ENCODE data around the gene MGAT4A. TPM values are rescaled to one million over a fixed set of nuclear protein-coding genes. Genes with fewer than 3 reads are reported as not detected.

MGAT4A gene
- 10 to 100 TPM in 2 of 3 donors, 1 to 10 TPM in 1; 8.5 to 16.6 (median 12.7) TPM for polyA plus RNA-seq

GRCh38 chr2:98731041-98731893 is at the start of gene MGAT4A:
Gene MGAT4A, minus strand, starts transcription at chr2:98731132. Its CDS starts 4,800 bp downstream, at chr2:98726332.
- H3K27ac ChIP-seq (ENCODE audit: low read depth, low read length), result no peak within 1 kb of the TSS
- 1% methylated on average over 63 to 104 of the region's 110 CpGs for WGBS, 3 donors

DNA sequence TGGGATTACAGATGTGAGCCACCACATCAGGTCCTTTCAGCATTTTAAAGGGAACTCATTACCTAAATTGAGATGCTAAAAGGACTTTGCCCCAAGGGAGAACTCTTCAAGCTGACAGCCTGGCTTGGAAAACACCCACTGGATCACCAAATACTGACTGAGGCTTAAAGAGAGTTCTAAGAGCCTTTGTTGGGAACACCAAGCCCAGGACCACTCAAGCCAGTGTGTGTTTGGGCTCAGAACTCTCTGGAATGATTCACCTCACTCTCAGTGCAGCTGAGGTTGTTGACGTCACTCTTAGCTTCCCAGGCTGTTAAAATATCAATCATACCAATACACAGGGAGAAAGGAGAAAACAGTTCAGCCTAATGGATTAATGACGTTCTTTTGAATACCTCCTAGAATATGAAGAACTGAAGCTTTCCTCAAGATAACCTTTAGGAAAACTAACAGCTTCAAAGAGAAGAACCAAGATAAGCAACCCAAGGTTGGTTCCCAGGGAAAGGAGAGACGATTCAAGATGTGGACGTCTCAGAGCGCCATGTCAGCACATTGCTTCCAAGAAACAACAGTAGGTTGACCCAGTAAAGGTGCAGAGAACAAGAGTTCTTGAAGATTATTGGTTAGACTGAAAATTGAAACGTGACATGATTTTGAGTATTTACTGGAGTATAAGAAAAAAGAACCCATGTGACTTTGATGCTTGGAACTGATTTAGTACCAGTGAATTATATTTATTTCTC is 48.0 kb upstream of the MGAT4A start:
- H3K27ac ChIP-seq (ENCODE audit: low read depth, low read length), result no peak overlapping the region
- 78 to 87% (median 82%) methylated on average over 6 of the region's 6 CpGs for WGBS, 3 donors

DNA sequence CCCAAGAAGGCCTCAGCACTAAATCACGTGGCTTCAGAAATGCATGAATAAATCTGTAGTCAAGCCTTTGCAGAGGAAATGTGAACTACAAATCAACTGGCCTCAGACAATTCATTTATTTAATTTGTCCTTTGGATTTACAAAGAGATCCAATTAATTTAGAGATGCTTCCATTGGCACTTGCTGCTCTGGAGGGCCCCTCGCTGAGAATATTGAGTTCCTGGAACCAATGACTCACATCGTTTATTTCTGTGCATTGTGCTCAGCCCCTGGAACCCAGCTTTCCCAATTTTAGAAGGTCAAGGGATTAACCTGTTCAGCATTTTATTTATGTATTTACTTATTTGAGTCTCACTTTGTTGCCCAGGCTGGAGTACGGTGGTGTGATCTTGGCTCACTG is 47.2 kb upstream of the MGAT4A start:
- 82 to 91% (median 87%) methylated on average over 4 of the region's 4 CpGs for WGBS, 3 donors
- no peak overlapping the region for H3K27ac ChIP-seq (ENCODE audit: low read depth, low read length)

DNA sequence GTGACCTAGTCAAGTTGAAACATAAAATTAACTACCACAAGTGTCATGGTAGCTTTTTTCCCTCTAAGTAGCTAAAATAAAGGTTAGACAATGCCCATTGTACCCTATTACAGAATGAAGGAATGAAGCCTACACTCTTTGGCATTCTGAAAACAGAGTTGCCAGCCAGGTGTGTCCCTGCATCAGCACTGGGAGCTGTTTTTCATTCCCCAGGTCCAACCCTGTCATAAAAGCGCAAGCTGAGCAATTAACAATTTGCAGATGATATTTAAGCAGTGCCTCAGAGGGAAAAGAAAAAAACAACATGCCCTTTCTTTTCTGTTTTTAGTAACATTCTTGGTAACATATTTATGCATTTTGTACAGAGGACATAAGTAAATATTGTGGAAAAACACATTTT is 46.8 kb upstream of the MGAT4A start:
- 94 to 97% (median 97%) methylated on average over 1 of the region's 1 CpG for WGBS, 3 donors
- H3K27ac ChIP-seq (ENCODE audit: low read depth, low read length), result no peak overlapping the region

DNA sequence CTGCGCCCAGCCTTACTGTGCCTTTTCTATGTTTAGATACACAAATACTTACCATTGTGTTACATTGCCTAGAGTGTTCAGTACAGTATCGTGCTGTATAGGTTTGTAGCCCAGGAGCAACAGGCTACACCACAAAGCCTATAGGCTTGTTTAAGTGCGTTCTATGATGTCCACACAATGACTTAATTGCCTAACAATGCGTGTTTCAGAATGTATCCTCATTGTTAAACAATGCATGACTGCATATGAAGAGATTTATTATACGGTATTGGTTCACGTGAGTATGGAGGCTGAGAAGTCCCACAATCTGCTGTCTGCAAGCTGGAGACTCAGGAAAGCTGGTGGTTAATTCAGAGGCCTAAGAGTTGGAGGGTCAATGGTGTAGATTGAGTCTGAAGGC is 46.1 kb upstream of the MGAT4A start:
- no peak overlapping the region for H3K27ac ChIP-seq (ENCODE audit: low read depth, low read length)
- WGBS, 3 donors, result 91 to 97% (median 93%) methylated on average over 6 of the region's 6 CpGs

DNA sequence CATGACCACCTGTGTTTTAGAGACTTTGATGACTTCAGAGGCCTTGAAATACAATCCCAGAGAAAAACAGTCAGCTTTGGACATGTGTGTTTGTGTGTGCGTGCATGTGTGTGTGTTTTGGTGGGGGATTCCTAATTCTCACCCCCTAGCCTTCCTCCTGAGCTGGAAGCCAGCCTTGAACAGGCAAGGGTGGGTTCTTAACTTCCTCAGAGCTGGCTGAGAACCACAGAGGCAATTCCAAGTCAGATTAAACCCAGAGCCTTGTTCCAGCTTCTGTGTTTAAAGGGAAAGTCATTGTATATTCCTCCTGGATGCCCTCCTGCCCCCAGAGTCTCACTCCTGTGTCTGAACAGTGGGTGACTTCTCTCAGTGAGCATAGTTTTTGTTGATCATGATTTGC is 45.2 kb upstream of the MGAT4A start:
- no peak overlapping the region for H3K27ac ChIP-seq (ENCODE audit: low read depth, low read length)
- WGBS, 3 donors, result 87 to 89% (median 89%) methylated on average over 1 of the region's 1 CpG

DNA sequence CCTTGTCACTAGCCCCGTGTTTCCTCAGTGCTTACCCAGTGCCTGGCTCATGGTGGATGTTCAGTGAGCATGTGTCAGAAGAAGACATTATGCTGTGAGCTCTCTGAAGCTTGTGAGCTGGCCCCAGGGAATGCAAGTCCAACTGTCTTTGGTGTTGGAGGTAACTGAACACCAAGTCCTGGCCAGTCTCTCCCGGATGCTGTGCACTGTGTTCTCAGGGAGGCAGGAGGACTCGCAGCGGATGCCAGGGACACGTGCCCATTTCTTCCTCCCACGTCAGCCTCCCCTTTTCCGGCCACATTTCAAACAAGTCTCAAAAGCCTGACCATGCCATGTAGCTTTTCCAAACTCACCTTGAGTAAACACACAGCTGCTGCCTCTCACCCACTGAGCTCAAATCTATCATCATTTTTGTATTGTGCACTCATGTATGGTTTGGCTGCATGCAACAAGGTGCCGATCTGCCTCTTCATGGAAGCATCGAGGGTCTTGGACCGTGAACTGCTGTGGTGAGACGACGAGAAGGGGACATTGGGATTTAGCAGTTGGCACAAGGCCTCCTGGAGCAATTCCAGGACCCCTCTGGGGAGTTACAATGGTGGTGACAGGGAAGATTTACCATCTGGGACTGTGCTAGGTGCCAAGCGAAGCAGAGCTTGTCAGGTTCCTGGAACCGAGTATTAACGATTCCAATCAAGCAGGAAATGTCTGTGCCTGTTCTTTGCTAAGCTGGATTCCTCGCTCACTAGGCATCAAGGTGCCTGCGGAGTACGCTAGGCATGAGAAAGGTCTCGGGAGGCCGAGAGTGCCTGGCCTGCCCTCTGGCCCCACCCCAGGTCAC is 44.4 kb upstream of the MGAT4A start:
- H3K27ac ChIP-seq (ENCODE audit: low read depth, low read length), result no peak overlapping the region
- 77 to 86% (median 84%) methylated on average over 20 of the region's 20 CpGs for WGBS, 3 donors

- no peak overlapping the region for H3K27ac ChIP-seq (ENCODE audit: low read depth, low read length)
- 94 to 97% (median 95%) methylated on average over 4 of the region's 4 CpGs for WGBS, 3 donors
Measured at GRCh38 chr2:98773907-98774306, 43.0 kb upstream of the MGAT4A start.

GRCh38 chr2:98773169-98773568 is 42.2 kb upstream of the MGAT4A start:
- no peak overlapping the region for H3K27ac ChIP-seq (ENCODE audit: low read depth, low read length)

GRCh38 chr2:98772536-98772935 is 41.6 kb upstream of the MGAT4A start:
- WGBS, 3 donors, result 39 to 87% (median 40%) methylated on average over 8 of the region's 8 CpGs
- H3K27ac ChIP-seq (ENCODE audit: low read depth, low read length), result no peak overlapping the region

More at GRCh38 chr2:98773169-98773568, 42.2 kb upstream of the MGAT4A start:
- WGBS, 3 donors, result 81 to 96% (median 88%) methylated on average over 5 of the region's 5 CpGs

DNA sequence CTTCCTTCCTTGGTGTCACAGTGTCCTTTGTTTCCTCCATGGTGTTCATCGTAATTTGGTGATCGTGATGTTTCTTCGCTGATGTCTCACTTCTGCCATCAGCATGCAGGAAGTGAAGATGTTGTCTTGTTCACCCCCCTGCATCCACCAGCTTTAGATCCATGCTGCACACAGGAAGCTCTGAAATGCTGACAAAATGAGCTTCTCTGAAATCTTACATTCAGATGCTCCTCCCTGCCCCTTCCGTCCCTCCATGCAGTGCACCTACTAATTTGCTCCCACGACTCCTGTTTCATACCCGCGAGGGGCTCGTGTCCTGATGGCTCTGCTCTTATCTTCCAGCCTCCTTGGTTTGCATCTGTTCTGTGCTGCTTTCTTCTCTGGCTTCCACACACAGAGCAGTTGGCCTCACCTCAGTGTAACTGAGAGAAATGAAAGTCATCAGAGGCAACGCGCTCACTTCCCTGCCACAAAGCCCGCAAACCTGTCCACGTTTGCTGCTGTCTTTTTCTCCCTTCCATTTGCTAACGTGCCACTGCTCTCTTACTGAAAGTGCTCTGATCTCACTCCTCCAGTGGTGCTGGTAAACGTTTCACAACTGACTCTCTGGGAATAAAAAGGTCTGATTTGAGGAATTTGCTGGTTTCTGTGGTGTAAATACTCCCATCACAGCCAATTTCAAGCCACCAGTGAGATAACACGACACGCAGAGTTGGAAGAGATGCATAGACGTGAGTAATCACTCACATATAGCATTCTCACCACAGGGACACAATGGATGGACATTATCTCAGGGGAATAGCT is 41.0 kb upstream of the MGAT4A start:
- H3K27ac ChIP-seq (ENCODE audit: low read depth, low read length), result no peak overlapping the region
- 31 to 63% (median 38%) methylated on average over 17 of the region's 17 CpGs for WGBS, 3 donors

- WGBS, 3 donors, result 85 to 91% (median 86%) methylated on average over 2 of the region's 2 CpGs
- H3K27ac ChIP-seq (ENCODE audit: low read depth, low read length), result no peak overlapping the region
Measured at GRCh38 chr2:98771264-98771663, 40.3 kb upstream of the MGAT4A start.

GRCh38 chr2:98769784-98770183 is 38.9 kb upstream of the MGAT4A start:
- no peak overlapping the region for H3K27ac ChIP-seq (ENCODE audit: low read depth, low read length)
- WGBS, 3 donors, result 46 to 78% (median 54%) methylated on average over 14 of the region's 14 CpGs

DNA sequence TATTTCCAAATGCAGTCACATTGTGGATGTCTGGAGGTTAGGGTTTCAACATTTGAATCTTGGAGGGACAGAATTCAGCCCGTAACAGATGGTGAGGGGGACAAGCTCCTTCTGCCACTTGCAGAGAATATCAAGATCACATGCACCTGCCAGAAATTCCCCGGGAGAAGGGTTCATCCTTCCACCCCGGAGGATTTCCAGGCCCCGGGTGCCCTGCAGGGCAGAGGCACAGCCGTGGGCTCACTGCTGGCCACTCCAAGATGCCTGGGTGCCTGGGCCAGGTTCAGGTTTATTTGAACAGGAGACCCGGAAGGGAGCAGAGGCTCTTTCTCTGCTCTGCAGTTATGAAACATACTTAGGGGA is 38.2 kb upstream of the MGAT4A start:
- H3K27ac ChIP-seq (ENCODE audit: low read depth, low read length), result no peak overlapping the region
- 77 to 87% (median 85%) methylated on average over 6 of the region's 6 CpGs for WGBS, 3 donors

DNA sequence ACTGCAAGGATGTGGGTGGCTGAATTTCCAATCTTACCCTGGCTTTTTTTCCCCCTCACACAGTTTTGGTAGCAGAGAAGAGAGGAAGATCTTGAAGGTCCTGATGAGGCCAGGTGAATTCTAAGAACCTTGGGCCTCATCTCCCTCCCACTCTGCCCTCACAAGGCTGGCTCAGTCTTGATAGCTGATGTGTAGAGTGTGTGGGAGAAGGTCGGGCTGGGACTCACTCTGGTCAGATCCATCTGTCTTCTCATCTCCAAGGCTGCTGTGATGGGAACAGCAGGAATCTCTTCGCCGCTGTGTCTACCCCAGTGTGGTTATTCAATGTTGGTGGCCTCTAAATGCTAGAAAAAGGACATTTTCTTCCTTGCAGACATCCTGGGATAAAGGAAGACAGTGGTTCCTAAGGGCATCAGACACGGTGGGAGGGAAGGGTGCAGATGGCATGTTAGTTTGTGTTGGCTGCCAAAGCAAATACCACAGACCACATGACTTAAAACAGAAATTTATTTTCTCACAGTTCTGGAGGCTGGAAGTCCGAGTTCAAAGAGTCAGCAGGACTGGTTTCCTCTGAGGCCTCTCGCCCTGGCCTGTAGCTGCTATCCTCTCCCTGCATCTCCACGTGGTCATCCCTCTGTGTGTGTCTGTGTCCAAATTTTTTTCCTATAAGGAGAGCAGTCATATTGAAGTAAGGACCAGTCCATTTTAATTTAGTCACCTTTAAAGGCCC is 37.6 kb upstream of the MGAT4A start:
- 49 to 55% (median 52%) methylated on average over 7 of the region's 7 CpGs for WGBS, 3 donors

GRCh38 chr2:98764499-98764898 is 33.6 kb upstream of the MGAT4A start:
- 67 to 88% (median 70%) methylated on average over 4 of the region's 4 CpGs for WGBS, 3 donors
- H3K27ac ChIP-seq (ENCODE audit: low read depth, low read length), result no peak overlapping the region

More for the DNA sequence above, 37.6 kb upstream of the MGAT4A start:
- no peak overlapping the region for H3K27ac ChIP-seq (ENCODE audit: low read depth, low read length)

DNA sequence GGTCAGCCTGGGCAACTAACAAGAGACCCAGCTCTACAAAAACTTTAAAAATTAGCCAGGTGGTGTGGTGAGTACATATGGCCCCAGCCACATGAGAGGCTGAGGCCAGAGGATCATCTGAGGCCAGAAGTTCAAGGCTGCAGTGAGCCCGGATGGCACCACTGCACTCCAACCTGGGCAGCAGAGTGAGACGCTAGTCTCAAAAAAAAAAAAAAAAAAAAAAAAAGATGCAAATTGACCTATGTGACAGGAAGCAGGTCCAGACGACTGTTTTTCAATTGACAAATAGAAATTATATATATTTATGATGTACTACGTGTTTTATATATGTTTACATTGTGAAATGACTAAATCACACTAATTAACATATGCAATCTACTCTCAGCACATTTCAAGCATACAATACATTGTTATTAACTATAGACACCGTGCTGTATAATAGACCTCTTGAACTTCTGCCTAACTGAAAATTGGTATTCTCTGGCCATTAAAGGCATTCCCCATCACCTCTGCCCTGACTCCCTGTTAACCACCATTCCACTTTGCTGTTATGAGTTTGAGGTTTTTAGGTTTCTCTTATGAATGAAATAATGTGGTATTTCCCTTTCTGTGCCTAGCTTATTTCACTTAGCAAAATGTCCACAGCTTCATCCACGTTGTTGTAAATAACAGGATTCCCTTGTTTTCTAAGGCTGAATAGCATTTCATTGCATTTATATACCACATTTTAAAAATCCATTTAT is 32.4 kb upstream of the MGAT4A start:
- WGBS, 3 donors, result 69 to 84% (median 71%) methylated on average over 6 of the region's 6 CpGs
- no peak overlapping the region for H3K27ac ChIP-seq (ENCODE audit: low read depth, low read length)
